Lung (tissue), 12 donors: ENCODE data around the gene TSPAN14. TPM values are rescaled to one million over a fixed set of nuclear protein-coding genes. Genes with fewer than 3 reads are reported as not detected.
A peak's percentile ranks its signal among the peaks of the same experiment; 100 is the strongest.

Experiments used
- ATAC-seq: fragments of 200-7000 bp; cut with Tn5 transposase; one replicate; pipeline ENCODE4 v1.9.1; 2020; ENCODE audit warnings: moderate number of reproducible peaks; ENCODE audit not compliant: insufficient read depth, low FRiP score
- DNase-seq, 3 donors: peaks; one replicate each; pipeline ENCODE4 v3.0.0-alpha.2; 2013 to 2017
- H3K27ac ChIP-seq, 2 donors: one replicate each; pipeline ENCODE4 v1.5.1; 2013; ENCODE audit warnings: mild to moderate bottlenecking in 2 of 2, moderate library complexity in 2 of 2, control low read depth in 1 of 2, inconsistent platforms in 1 of 2, low read depth in 1 of 2, low read length in 1 of 2
- H3K27me3 ChIP-seq, 3 donors: one replicate each; pipeline ENCODE4 v1.5.1; 2013; ENCODE audit warnings: low read length in 2 of 3; ENCODE audit not compliant: control insufficient read depth in 3 of 3, insufficient read depth in 3 of 3
- H3K36me3 ChIP-seq, 4 donors: one replicate each; pipeline ENCODE4 v1.5.1; 2013; ENCODE audit warnings: low read length in 4 of 4, mild to moderate bottlenecking in 1 of 4, moderate library complexity in 1 of 4; ENCODE audit not compliant: control insufficient read depth in 4 of 4, insufficient read depth in 4 of 4
- H3K4me1 ChIP-seq, 5 donors: one replicate each; pipeline ENCODE4 v1.5.1; 2013; ENCODE audit warnings: low read length in 5 of 5, mild to moderate bottlenecking in 2 of 5, moderate library complexity in 1 of 5; ENCODE audit not compliant: control insufficient read depth in 5 of 5, insufficient read depth in 5 of 5
- H3K4me3 ChIP-seq: one replicate; pipeline ENCODE4 v1.5.1; 2013; ENCODE audit warnings: mild to moderate bottlenecking, control low read depth, moderate library complexity
- H3K9ac ChIP-seq, 2 donors: one replicate each; pipeline ENCODE4 v1.5.1; 2013; ENCODE audit warnings: low read length in 2 of 2, control low read depth in 1 of 2; ENCODE audit not compliant: insufficient read depth in 1 of 2
- H3K9me3 ChIP-seq, 4 donors: one replicate each; pipeline ENCODE4 v1.5.1; 2013; ENCODE audit warnings: low read length in 3 of 4, mild to moderate bottlenecking in 1 of 4, moderate library complexity in 1 of 4; ENCODE audit not compliant: control insufficient read depth in 4 of 4, insufficient read depth in 3 of 4
- WGBS, 2 donors: extraction: QIAGEN DNeasy Blood & Tissue Kit; methylation state at CpG; one replicate each; pipeline ENCODE4 v1.1.7; 2013; 5-methylcytosine and 5-hydroxymethylcytosine counted together
- polyA plus RNA-seq, 2 donors: library from polyadenylated mRNA; stranded (reverse); fragments of 200-250 nt; gene quantifications; one replicate each; pipeline ENCODE4 v1.2.1, GENCODE V29; 2013
- total RNA-seq, 2 donors: library from RNA; depleted of rRNA in 1 of 2; stranded (reverse); fragments of >200 nt in 1 of 2; gene quantifications; one replicate each; pipeline ENCODE4 v1.2.1, GENCODE V29; 2014 to 2021
- TF ChIP-seq, protein P1 (sequence below): IDR thresholded peaks from 2 replicates; pipeline ENCODE4 v1.5.1; 2012; ENCODE audit warnings: mild to moderate bottlenecking; ENCODE audit errors: control extremely low read depth, extremely low read depth
- donor health status: control.
- donor health status: control.
- donor health status: Bipolar disorder and iron deficiency.
- donor health status: healthy.
- donor health status: DM: yes; HTN: yes; CAD: no.

TSPAN14 gene
- total and polyA plus RNA-seq, 4 donors = 40.9 to 187 (median 116) TPM

DNA sequence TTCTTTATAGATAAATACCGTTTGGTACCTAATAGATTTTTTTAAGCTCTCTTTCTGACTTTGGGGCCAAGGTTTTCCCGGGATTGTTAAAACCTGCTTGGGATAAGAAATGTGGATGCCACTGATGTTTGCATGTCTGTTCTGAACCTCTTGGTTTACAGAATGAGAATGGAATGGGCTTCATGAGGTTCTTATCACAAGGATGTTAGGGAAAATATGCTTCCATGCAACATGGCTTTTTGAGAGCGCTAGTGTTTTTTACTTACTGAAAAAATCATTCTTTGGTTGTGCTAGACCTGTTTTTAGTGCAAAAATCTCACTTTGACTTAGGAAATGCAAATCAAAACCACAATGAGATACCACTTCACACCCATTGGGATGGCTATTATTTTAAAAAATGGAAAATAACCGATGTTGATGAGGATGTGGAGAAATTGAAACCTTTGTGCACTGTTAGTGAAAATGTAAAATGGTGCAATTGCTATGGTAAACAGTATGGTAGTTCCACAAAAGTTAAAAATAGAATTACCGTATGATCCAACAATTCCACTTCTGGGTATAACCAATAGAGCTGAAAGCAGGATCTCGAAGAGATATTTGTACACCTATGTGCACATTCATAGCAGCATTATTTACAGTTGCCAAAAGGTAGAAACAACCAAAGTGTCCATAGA lies 38.9 kb downstream of the TSPAN14 start:
- ATAC-seq = no peak
- WGBS, 2 donors = 54 to 65% methylated on average over 6 of the region's 6 CpGs

DNA sequence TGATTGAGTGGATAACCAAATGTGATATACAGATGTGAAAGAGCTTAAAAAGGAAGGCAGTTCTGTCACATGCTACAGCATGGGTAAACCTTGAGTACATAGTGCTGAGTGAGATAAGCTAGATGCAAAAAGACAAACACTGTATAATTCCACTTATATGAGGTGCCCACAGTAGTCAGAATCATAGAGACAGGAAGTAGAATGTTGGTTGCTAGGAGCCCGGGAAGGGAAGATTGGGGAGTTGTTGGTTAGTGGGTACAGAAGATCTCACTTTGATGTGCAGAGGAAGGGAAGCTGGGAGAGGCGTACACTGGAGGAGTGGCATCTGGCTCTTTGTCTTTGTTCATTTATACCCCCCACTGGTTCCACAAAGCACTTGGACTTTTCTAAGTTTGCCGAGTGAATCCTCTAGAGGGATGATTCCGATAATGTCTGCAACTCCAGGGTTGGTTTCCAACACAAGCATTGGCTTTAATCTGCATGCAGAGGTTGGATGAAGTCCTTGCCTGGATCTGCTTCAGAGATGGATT lies 39.5 kb downstream of the TSPAN14 start:
- Histone ChIP-seq H3K27me3 (no peaks in the 10 kb centered on the region), H3K27ac (peak overlapping the region in 1 of 2 donors; percentile 55), H3K36me3 (peaks cover 0 to 21% (median 11%) of the 10 kb centered on the region in 4 donors), H3K4me3 (no peak overlapping the region), H3K4me1 (peaks cover 6 to 44% (median 21%) of the 10 kb centered on the region in 5 donors), H3K9me3 (no peaks in the 10 kb centered on the region), H3K9ac (no peak overlapping the region)
- WGBS, 2 donors = 16 to 26% methylated on average over 4 of the region's 4 CpGs
- ATAC-seq (no peak), DNase-seq (no peak)
- TF ChIP-seq, protein P1, sequence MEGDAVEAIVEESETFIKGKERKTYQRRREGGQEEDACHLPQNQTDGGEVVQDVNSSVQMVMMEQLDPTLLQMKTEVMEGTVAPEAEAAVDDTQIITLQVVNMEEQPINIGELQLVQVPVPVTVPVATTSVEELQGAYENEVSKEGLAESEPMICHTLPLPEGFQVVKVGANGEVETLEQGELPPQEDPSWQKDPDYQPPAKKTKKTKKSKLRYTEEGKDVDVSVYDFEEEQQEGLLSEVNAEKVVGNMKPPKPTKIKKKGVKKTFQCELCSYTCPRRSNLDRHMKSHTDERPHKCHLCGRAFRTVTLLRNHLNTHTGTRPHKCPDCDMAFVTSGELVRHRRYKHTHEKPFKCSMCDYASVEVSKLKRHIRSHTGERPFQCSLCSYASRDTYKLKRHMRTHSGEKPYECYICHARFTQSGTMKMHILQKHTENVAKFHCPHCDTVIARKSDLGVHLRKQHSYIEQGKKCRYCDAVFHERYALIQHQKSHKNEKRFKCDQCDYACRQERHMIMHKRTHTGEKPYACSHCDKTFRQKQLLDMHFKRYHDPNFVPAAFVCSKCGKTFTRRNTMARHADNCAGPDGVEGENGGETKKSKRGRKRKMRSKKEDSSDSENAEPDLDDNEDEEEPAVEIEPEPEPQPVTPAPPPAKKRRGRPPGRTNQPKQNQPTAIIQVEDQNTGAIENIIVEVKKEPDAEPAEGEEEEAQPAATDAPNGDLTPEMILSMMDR = no peak

More for the DNA sequence above, 38.9 kb downstream of the TSPAN14 start:
- H3K36me3 ChIP-seq = peaks cover 0 to 23% (median 11%) of the 10 kb centered on the region in 4 donors
- no peaks in the 10 kb centered on the region for H3K27me3 ChIP-seq
- no peak overlapping the region for H3K27ac ChIP-seq
- TF ChIP-seq, protein P1 = no peak
- H3K4me3 ChIP-seq = no peak overlapping the region
- DNase-seq = no peak
- H3K9me3 ChIP-seq = no peaks in the 10 kb centered on the region
- peaks cover 0 to 43% (median 15%) of the 10 kb centered on the region in 5 donors for H3K4me1 ChIP-seq
- H3K9ac ChIP-seq = no peak overlapping the region

DNA sequence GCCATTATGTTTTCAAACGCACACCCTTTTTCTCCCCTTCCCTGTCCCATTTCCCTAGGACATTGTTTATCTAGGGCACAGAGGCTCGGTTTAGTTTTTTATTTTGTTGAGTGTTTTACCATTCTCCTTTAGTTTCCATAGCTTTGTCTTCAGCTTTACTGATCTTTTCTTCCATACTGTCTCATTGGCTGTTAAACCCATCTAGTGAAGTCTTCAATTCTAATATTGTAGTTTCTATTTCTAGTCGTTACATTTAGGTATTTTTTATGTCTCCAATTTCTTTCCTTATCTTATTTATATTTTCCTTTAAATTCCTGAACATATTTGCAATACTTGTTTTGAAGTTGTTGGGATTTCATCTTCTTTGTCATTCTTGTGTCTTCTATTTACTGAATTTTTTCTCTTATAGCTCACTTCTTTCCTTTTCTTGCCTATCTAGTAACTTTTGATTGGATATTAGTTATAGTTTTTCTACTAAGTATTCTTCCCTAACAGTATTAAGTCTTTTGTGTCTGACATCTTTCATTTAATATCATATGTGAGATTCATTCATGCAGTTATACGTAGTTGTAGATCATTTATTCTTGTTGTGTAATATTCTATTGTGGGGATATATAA lies 42.6 kb downstream of the TSPAN14 start:
- Histone ChIP-seq H3K4me3 (no peak overlapping the region), H3K27me3 (no peaks in the 10 kb centered on the region), H3K4me1 (peaks cover 18 to 55% (median 39%) of the 10 kb centered on the region in 5 donors), H3K27ac (no peak overlapping the region), H3K9me3 (no peaks in the 10 kb centered on the region), H3K36me3 (peaks cover 0 to 10% (median 0%) of the 10 kb centered on the region in 4 donors), H3K9ac (no peak overlapping the region)
- 89% methylated on average over 4 of the region's 4 CpGs for WGBS, 2 donors
- ATAC-seq = no peak
- no peak for DNase-seq
- TF ChIP-seq, protein P1 = no peak
